Activated naive CD4-positive, alpha-beta T cell treated with anti-CD3 and anti-CD28 coated beads, Interleukin-2, amount 50 U/mL, for 24 hours (primary cell): Measurements from ENCODE around the gene PLBD2.
"Not testable (repeated sequence)": the region's sequence is repeated elsewhere in the genome, so short reads cannot be mapped to it uniquely, and the experiment has no call there.

ENCODE experiments used
- H3K27ac Mint-ChIP-seq: one replicate; pipeline ENCODE4 v1.8.0; 2021; ENCODE audit warnings: mild to moderate bottlenecking, mixed read lengths
- H3K27me3 Mint-ChIP-seq: one replicate; pipeline ENCODE4 v1.8.0; 2021; ENCODE audit warnings: mixed read lengths
- H3K36me3 Mint-ChIP-seq: one replicate; pipeline ENCODE4 v1.8.0; 2021; ENCODE audit warnings: mixed read lengths
- H3K4me1 Mint-ChIP-seq: one replicate; pipeline ENCODE4 v1.8.0; 2021; ENCODE audit warnings: mixed read lengths
- H3K4me3 Mint-ChIP-seq: one replicate; pipeline ENCODE4 v1.8.0; 2021; ENCODE audit warnings: mild to moderate bottlenecking, mixed read lengths
- H3K9me3 Mint-ChIP-seq: one replicate; pipeline ENCODE4 v1.8.0; 2021; ENCODE audit warnings: mixed read lengths

The PLBD2 gene

GRCh38 chr12:113354192-113354591, 4.2 kb upstream of the PLBD2 start:
- not testable (repeated sequence) for H3K27ac Mint-ChIP-seq, H3K9me3 Mint-ChIP-seq, H3K4me1 Mint-ChIP-seq

GRCh38 chr12:113359133-113359938, 949 bp downstream of the PLBD2 start:
- Mint-ChIP-seq H3K9me3 (no peaks in the 10 kb centered on the region), H3K27me3 (no peaks in the 10 kb centered on the region), H3K4me1 (peaks cover 16% of the 10 kb centered on the region), H3K4me3 (peak overlapping the region; percentile 93), H3K36me3 (no peaks in the 10 kb centered on the region), H3K27ac (peak overlapping the region; percentile 89)

More at GRCh38 chr12:113354192-113354591, 4.2 kb upstream of the PLBD2 start:
- not testable (repeated sequence) for H3K36me3 Mint-ChIP-seq, H3K27me3 Mint-ChIP-seq, H3K4me3 Mint-ChIP-seq

DNA sequence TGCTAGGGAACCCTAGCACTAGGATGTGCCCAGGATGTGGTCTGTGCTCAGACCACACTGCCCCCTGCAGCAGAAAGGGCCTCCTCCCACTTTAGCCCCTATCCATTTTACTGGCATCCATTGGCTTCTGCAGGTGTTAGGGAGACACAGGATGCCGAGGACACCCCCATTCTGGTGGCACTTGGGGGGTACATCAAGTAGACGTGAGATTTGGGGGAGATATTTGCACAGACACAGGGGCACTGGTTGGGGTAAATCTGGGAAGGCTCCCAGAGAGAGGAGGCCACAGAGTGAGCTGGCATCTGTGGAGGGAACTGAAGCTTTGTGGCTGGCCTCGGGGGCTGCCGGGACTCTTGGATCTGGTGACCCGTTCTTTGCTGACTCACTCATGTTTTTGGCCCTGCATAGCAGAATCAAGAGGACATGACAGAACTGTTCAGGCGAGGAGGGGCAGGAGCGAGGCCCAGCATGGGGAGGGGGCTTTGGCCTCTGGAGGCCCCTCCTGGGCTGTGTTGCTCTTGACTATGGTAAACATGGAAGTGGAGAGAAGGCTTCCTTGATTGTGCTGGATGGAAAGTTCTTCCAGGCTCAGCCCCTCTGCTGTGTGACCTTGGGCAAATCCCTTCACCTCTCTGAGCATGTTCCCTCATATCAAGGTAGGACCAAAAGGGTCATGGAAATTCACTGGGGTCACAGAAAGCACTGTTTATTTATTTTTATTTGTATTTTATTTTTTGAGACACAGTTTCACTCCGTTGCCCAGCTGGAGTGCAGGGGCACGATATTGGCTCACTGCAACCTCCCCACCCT, 1.8 kb downstream of the PLBD2 start:
- Mint-ChIP-seq H3K36me3 (no peaks in the 10 kb centered on the region), H3K4me3 (peak overlapping the region; percentile 93), H3K27ac (no peak overlapping the region), H3K9me3 (no peaks in the 10 kb centered on the region), H3K4me1 (peaks cover 16% of the 10 kb centered on the region), H3K27me3 (no peaks in the 10 kb centered on the region)

GRCh38 chr12:113361574-113362370, 3.4 kb downstream of the PLBD2 start:
- Mint-ChIP-seq H3K4me1 (peaks cover 16% of the 10 kb centered on the region), H3K27me3 (no peaks in the 10 kb centered on the region), H3K27ac (no peak overlapping the region), H3K36me3 (peaks cover 1% of the 10 kb centered on the region), H3K9me3 (no peaks in the 10 kb centered on the region), H3K4me3 (no peak overlapping the region)

GRCh38 chr12:113364698-113365097, 6.3 kb downstream of the PLBD2 start:
- Mint-ChIP-seq H3K36me3 (peaks cover 1% of the 10 kb centered on the region), H3K4me3 (no peak overlapping the region), H3K27ac (no peak overlapping the region), H3K27me3 (no peaks in the 10 kb centered on the region), H3K9me3 (no peaks in the 10 kb centered on the region), H3K4me1 (peaks cover 6% of the 10 kb centered on the region)

- H3K9me3 Mint-ChIP-seq, result no peaks in the 10 kb centered on the region
- H3K27me3 Mint-ChIP-seq, result no peaks in the 10 kb centered on the region
- H3K4me3 Mint-ChIP-seq, result no peak overlapping the region
- H3K27ac Mint-ChIP-seq, result no peak overlapping the region
- peaks cover 1% of the 10 kb centered on the region for H3K36me3 Mint-ChIP-seq
- H3K4me1 Mint-ChIP-seq, result no peaks in the 10 kb centered on the region
Measured at GRCh38 chr12:113365639-113366395, 7.4 kb downstream of the PLBD2 start.

- H3K4me1 Mint-ChIP-seq, result no peaks in the 10 kb centered on the region
- H3K36me3 Mint-ChIP-seq, result peaks cover 1% of the 10 kb centered on the region
- no peaks in the 10 kb centered on the region for H3K9me3 Mint-ChIP-seq
- no peaks in the 10 kb centered on the region for H3K27me3 Mint-ChIP-seq
- H3K4me3 Mint-ChIP-seq, result no peak overlapping the region
- no peak overlapping the region for H3K27ac Mint-ChIP-seq
Measured at GRCh38 chr12:113366827-113367226, 8.4 kb downstream of the PLBD2 start.

DNA sequence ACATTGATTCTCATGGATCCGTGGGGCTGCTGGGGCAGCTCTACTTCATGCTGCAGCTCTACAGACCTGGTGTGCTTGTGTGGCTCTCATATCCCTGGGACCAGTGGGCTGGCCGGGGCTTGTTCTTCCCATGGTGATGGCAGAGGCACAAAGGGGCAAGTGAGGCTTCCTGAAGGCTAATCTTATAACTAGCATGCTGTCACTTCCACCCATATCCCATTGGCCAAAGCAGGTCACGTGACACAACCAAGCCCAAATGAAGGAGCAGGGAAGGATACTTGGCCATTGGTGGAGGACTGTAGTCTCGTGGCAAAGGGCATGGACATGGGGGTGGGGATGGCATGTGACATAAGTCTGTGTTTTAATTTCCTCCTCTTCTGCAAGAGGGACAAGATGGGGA, 9.9 kb downstream of the PLBD2 start:
- no peak overlapping the region for H3K27ac Mint-ChIP-seq

DNA sequence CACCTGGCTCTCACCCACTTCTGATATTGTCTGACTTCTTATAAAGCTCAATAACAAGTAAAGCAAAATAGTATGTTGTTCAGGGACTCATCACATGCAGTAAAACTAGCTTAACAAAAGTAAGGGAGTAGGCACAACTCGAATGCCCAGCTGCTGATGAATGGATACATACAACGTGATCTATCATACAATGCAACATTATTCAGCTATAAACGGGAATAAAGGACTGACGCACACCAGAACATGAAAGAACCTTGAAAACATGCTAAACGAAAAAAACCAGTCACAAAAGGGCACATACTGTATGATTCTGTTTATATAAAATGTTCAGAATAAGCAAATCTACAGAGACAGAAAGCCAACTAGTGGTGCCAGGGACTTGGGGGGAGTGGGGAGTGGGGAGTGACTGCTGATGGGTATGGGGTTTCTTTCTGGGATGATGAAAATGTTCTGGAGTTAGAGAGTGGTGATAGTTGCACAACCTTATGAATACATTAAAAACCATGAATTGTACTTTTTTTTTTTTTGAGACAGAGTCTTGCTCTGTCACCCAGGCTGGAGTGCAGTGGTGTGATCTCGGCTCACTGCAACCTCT, 11.1 kb downstream of the PLBD2 start:
- peaks cover 10% of the 10 kb centered on the region for H3K36me3 Mint-ChIP-seq
- H3K27ac Mint-ChIP-seq, result no peak overlapping the region
- H3K4me3 Mint-ChIP-seq, result no peak overlapping the region
- no peaks in the 10 kb centered on the region for H3K27me3 Mint-ChIP-seq
- H3K4me1 Mint-ChIP-seq, result no peaks in the 10 kb centered on the region
- no peaks in the 10 kb centered on the region for H3K9me3 Mint-ChIP-seq

More for the DNA sequence above, 9.9 kb downstream of the PLBD2 start:
- Mint-ChIP-seq H3K4me3 (no peak overlapping the region), H3K36me3 (peaks cover 4% of the 10 kb centered on the region), H3K27me3 (no peaks in the 10 kb centered on the region), H3K4me1 (no peaks in the 10 kb centered on the region), H3K9me3 (no peaks in the 10 kb centered on the region)

- H3K27ac Mint-ChIP-seq, result no peak overlapping the region
- peaks cover 12% of the 10 kb centered on the region for H3K36me3 Mint-ChIP-seq
- H3K9me3 Mint-ChIP-seq, result no peaks in the 10 kb centered on the region
Measured at GRCh38 chr12:113370923-113371682, 12.7 kb downstream of the PLBD2 start.

DNA sequence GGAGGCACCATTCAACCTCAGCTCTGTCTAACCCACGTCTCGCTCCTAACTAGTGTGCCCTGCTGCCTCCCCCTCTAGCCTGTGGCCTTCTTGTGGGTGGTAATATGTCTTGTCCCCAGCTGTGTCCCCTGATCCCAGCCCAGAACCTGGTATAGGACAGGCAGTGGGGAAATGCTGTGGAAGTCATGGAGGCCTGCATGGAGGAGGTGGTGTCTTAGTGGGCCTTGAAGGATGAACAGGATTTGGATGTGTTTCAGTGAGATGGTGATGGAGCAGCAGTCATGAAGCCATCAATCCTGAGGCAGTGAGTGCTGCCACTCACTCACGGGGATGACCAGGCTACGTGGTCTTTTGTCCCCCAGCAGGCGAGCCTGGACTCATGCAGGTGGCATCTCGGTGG, 13.4 kb downstream of the PLBD2 start:
- no peaks in the 10 kb centered on the region for H3K9me3 Mint-ChIP-seq
- no peaks in the 10 kb centered on the region for H3K4me1 Mint-ChIP-seq
- no peak overlapping the region for H3K4me3 Mint-ChIP-seq
- peaks cover 11% of the 10 kb centered on the region for H3K36me3 Mint-ChIP-seq
- H3K27ac Mint-ChIP-seq, result no peak overlapping the region
- no peaks in the 10 kb centered on the region for H3K27me3 Mint-ChIP-seq

More at GRCh38 chr12:113370923-113371682, 12.7 kb downstream of the PLBD2 start:
- Mint-ChIP-seq H3K4me1 (no peaks in the 10 kb centered on the region), H3K27me3 (no peaks in the 10 kb centered on the region), H3K4me3 (no peak overlapping the region)

DNA sequence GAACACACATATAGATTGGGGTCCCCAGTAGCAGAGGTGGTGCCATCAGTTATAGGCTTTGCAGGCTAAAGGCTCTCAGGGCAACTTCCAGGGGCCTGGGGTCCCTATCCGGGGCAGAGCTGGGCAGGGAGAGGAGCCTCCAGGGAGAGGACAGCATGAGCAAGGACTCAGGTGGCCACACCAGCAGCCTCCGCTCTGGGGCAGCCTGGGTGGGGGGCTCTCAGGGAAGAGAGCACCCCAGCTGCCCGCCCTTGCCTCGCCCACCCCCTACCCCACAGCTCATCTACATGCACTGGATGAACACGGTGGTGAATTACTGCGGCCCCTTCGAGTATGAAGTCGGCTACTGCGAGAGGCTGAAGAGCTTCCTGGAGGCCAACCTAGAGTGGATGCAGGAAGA, 14.0 kb downstream of the PLBD2 start:
- no peaks in the 10 kb centered on the region for H3K9me3 Mint-ChIP-seq
- no peak overlapping the region for H3K27ac Mint-ChIP-seq
- peaks cover 11% of the 10 kb centered on the region for H3K36me3 Mint-ChIP-seq
- H3K27me3 Mint-ChIP-seq, result no peaks in the 10 kb centered on the region
- H3K4me3 Mint-ChIP-seq, result no peak overlapping the region
- no peaks in the 10 kb centered on the region for H3K4me1 Mint-ChIP-seq

DNA sequence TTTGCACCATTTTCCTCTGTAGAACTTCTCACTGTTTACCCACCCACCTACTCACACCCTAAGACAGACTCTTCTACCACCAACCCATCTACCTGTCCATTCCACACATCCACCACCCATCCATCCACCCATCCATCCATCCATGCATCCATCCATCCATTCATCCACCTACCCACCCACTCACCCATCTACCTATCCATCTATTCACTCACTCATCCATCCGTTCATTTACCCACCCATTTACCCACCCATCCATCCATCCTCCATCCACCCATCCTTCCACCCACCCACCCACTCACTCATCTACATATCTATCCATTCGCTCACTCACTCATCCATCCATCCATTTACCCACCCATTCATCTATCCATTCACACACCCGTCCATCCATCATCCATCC, 15.1 kb downstream of the PLBD2 start:
- Mint-ChIP-seq H3K4me1 (no peaks in the 10 kb centered on the region), H3K4me3 (no peak overlapping the region), H3K9me3 (no peaks in the 10 kb centered on the region), H3K36me3 (peaks cover 13% of the 10 kb centered on the region), H3K27me3 (no peaks in the 10 kb centered on the region), H3K27ac (no peak overlapping the region)

GRCh38 chr12:113373969-113374368, 15.6 kb downstream of the PLBD2 start:
- Mint-ChIP-seq H3K27me3 (no peaks in the 10 kb centered on the region), H3K36me3 (peaks cover 13% of the 10 kb centered on the region), H3K27ac (no peak overlapping the region), H3K4me1 (no peaks in the 10 kb centered on the region), H3K9me3 (no peaks in the 10 kb centered on the region), H3K4me3 (no peak overlapping the region)
